Testis (tissue), 2 donors: Measurements from ENCODE around the gene CD4.

Experiments used
- POLR2A ChIP-seq: fragments of 450-650 bp; IDR thresholded peaks from one replicate; pipeline ENCODE4 v1.6.1; 2017; ENCODE audit warnings: antibody characterized with exemption, mild to moderate bottlenecking, moderate library complexity
- TF ChIP-seq, protein P1 (sequence below), 3 experiments: fragments of 450-650 bp in 2 of 3; fragments of 200-600 bp in 1 of 3; sonication (generic) in 1 of 3; IDR thresholded peaks; one replicate each; pipeline ENCODE4 v1.5.1; 2016 to 2019; ENCODE audit warnings: antibody characterized with exemption in 3 of 3, mild to moderate bottlenecking in 2 of 3, moderate library complexity in 1 of 3

DNA sequence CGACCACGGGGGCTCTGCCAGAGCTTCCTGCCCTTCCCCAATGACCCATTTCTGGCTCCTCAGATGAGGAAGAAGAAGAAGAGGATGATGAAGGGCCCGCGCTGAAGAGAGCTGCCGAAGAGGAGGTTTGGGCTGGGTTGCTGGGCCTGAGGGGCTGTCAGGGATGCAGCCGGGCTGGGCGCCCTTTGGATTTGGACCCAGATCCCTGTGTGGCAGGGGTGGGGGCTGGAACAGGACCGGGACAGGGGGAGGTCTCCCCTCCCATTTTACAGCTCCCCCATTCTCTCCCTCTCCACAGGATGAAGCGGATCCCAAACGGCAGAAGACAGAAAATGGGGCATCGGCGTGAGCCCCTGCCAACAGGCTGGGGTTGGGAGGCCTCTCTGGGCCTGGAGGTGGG is 19.2 kb upstream of the CD4 start:
- TF ChIP-seq, protein P1, sequence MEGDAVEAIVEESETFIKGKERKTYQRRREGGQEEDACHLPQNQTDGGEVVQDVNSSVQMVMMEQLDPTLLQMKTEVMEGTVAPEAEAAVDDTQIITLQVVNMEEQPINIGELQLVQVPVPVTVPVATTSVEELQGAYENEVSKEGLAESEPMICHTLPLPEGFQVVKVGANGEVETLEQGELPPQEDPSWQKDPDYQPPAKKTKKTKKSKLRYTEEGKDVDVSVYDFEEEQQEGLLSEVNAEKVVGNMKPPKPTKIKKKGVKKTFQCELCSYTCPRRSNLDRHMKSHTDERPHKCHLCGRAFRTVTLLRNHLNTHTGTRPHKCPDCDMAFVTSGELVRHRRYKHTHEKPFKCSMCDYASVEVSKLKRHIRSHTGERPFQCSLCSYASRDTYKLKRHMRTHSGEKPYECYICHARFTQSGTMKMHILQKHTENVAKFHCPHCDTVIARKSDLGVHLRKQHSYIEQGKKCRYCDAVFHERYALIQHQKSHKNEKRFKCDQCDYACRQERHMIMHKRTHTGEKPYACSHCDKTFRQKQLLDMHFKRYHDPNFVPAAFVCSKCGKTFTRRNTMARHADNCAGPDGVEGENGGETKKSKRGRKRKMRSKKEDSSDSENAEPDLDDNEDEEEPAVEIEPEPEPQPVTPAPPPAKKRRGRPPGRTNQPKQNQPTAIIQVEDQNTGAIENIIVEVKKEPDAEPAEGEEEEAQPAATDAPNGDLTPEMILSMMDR (IDR thresholded peaks at IDR 0.05): no peak
- TF ChIP-seq POLR2A: no peak
